ENCODE data around the gene KRTAP10-6. TPM values are rescaled to one million over a fixed set of nuclear protein-coding genes. Genes with fewer than 3 reads are reported as not detected.

Gene KRTAP10-6
- total and polyA plus RNA-seq, 2 donors (not counting 1 experiment from before 2014, with no cell fraction given): not detected

GRCh38 chr21:44615911-44616590, 23.7 kb upstream of the KRTAP10-6 start:
- no peaks in the 10 kb centered on the region for H3K79me2 ChIP-seq (ENCODE audit: control insufficient read depth, insufficient read depth, low read length)
- no peaks in the 10 kb centered on the region for H4K20me1 ChIP-seq (ENCODE audit: control insufficient read depth, insufficient read depth, low read length, poor library complexity, severe bottlenecking)
- ChIA-PET POLR2A (no interaction called here), CTCF (no interaction called here)
- H2AFZ ChIP-seq (ENCODE audit: insufficient read depth, low read depth, low read length, poor library complexity, severe bottlenecking): no peak overlapping the region
- Mint-ChIP-seq H3K4me1 (peaks cover 14% of the 10 kb centered on the region), H3K9me3 (ENCODE audit: insufficient read depth) (peaks cover 18% of the 10 kb centered on the region), H3K4me3 (no peak overlapping the region), H3K27me3 (peaks cover 4% of the 10 kb centered on the region), H3K27ac (no peak overlapping the region)
- peaks cover 0 to 36% (median 9%) of the 10 kb centered on the region in 3 donors for H3K9me3 ChIP-seq (ENCODE audit: control extremely low read depth in 1 of 3, control insufficient read depth in 2 of 3, insufficient read depth in 1 of 3, low read length in 2 of 3)
- H3K4me3 ChIP-seq (ENCODE audit: control extremely low read depth in 1 of 5, extremely low read depth in 1 of 5, insufficient read depth in 1 of 5, low read depth in 2 of 5, low read length in 4 of 5): no peak overlapping the region
- no peak for DNase-seq
- intact Hi-C loops (cut with micrococcal nuclease): no loop called here
- TF ChIP-seq CTCF (IDR thresholded peaks at IDR 0.05): no peak
- no peak for TF ChIP-seq EZH2 (IDR thresholded peaks at IDR 0.05; ENCODE audit: borderline replicate concordance, insufficient read depth, low read depth, low read length, poor library complexity, severe bottlenecking)
- H3K4me2 ChIP-seq (replicated peaks; ENCODE audit: low read depth, low read length, poor library complexity, severe bottlenecking): no peak overlapping the region
- ATAC-seq (ENCODE audit: low read depth): no peak
- H3K36me3 ChIP-seq (replicated peaks in 1 of 2; ENCODE audit: control extremely low read depth in 1 of 2, control insufficient read depth in 1 of 2, extremely low read depth in 1 of 2, insufficient read depth in 2 of 2, low read length in 1 of 2): no peaks in the 10 kb centered on the region
- peaks cover 0 to 3% (median 1%) of the 10 kb centered on the region in 4 experiments for H3K27me3 ChIP-seq (replicated peaks in 1 of 4; ENCODE audit: control extremely low read depth in 1 of 4, control insufficient read depth in 3 of 4, insufficient read depth in 4 of 4, low read length in 3 of 4)
- 86% methylated on average over 17 of the region's 17 CpGs for WGBS (ENCODE audit: insufficient coverage)
- H3K9ac ChIP-seq (ENCODE audit: low read length): no peak overlapping the region
- H3K4me1 ChIP-seq (ENCODE audit: control insufficient read depth in 2 of 2, insufficient read depth in 2 of 2, low read length in 2 of 2): peaks cover 11 to 13% of the 10 kb centered on the region in 2 donors
- no peak overlapping the region for H3K27ac ChIP-seq (ENCODE audit: low read length in 2 of 2)

GRCh38 chr21:44615466-44615865, 23.2 kb upstream of the KRTAP10-6 start:
- H3K9ac ChIP-seq (ENCODE audit: low read length): no peak overlapping the region
- H3K4me3 ChIP-seq (ENCODE audit: control extremely low read depth in 1 of 5, extremely low read depth in 1 of 5, insufficient read depth in 1 of 5, low read depth in 2 of 5, low read length in 4 of 5): no peak overlapping the region
- ChIA-PET POLR2A (no interaction called here), CTCF (interaction anchor here (0.6 kb wide), 1 partner anchor 479 kb away, joined by 3 read pairs; no protein-coding TSS in a partner anchor)
- H3K4me3 Mint-ChIP-seq: no peak overlapping the region
- no peaks in the 10 kb centered on the region for H3K36me3 ChIP-seq (replicated peaks in 1 of 2; ENCODE audit: control extremely low read depth in 1 of 2, control insufficient read depth in 1 of 2, extremely low read depth in 1 of 2, insufficient read depth in 2 of 2, low read length in 1 of 2)
- peaks cover 0 to 39% (median 12%) of the 10 kb centered on the region in 3 donors for H3K9me3 ChIP-seq (ENCODE audit: control extremely low read depth in 1 of 3, control insufficient read depth in 2 of 3, insufficient read depth in 1 of 3, low read length in 2 of 3)
- peaks cover 11 to 13% of the 10 kb centered on the region in 2 donors for H3K4me1 ChIP-seq (ENCODE audit: control insufficient read depth in 2 of 2, insufficient read depth in 2 of 2, low read length in 2 of 2)
- 82% methylated on average over 3 of the region's 8 CpGs for WGBS (ENCODE audit: insufficient coverage)
- H3K4me1 Mint-ChIP-seq: peaks cover 14% of the 10 kb centered on the region
- intact Hi-C loops (cut with micrococcal nuclease): no loop called here
- no peak overlapping the region for H3K27ac Mint-ChIP-seq
- H4K20me1 ChIP-seq (ENCODE audit: control insufficient read depth, insufficient read depth, low read length, poor library complexity, severe bottlenecking): no peaks in the 10 kb centered on the region
- TF ChIP-seq CTCF (IDR thresholded peaks at IDR 0.05): no peak
- TF ChIP-seq EZH2 (IDR thresholded peaks at IDR 0.05; ENCODE audit: borderline replicate concordance, insufficient read depth, low read depth, low read length, poor library complexity, severe bottlenecking): no peak
- DNase-seq (no peak), ATAC-seq (ENCODE audit: low read depth) (no peak)
- H3K27me3 Mint-ChIP-seq: peaks cover 4% of the 10 kb centered on the region
- H3K9me3 Mint-ChIP-seq (ENCODE audit: insufficient read depth): peaks cover 14% of the 10 kb centered on the region
- no peak overlapping the region for H3K4me2 ChIP-seq (replicated peaks; ENCODE audit: low read depth, low read length, poor library complexity, severe bottlenecking)
- no peak overlapping the region for H2AFZ ChIP-seq (ENCODE audit: insufficient read depth, low read depth, low read length, poor library complexity, severe bottlenecking)
- H3K27ac ChIP-seq (ENCODE audit: low read length in 2 of 2): no peak overlapping the region
- no peaks in the 10 kb centered on the region for H3K79me2 ChIP-seq (ENCODE audit: control insufficient read depth, insufficient read depth, low read length)
- peaks cover 0 to 3% (median 1%) of the 10 kb centered on the region in 4 experiments for H3K27me3 ChIP-seq (replicated peaks in 1 of 4; ENCODE audit: control extremely low read depth in 1 of 4, control insufficient read depth in 3 of 4, insufficient read depth in 4 of 4, low read length in 3 of 4)

Data from B cell (primary cell).